Head of caudate nucleus (tissue), 42 donors: Measurements from ENCODE around the gene TMSB10.
"Not testable (repeated sequence)": the region's sequence is repeated elsewhere in the genome, so short reads cannot be mapped to it uniquely, and the experiment has no call there.

Experiments used
- DNase-seq, 42 donors: peaks; one replicate each; pipeline versions ENCODE4 v3.0.0 to v3.0.0-alpha.2; 2020 to 2021; ENCODE audit warnings: mixed read lengths in 7 of 42
- intact Hi-C: fragments of 100-400 bp; cut with DNase I; formaldehyde crosslinking; loops from one replicate; pipeline ENCODE4 v1.15.0; 2022

Gene TMSB10

GRCh38 chr2:84919885-84920580, 14.6 kb downstream of the TMSB10 start:
- intact Hi-C loops, result no loop called here

GRCh38 chr2:84923009-84923408, 17.6 kb downstream of the TMSB10 start:
- intact Hi-C loops, result no loop called here
- no peak for DNase-seq

More at GRCh38 chr2:84919885-84920580, 14.6 kb downstream of the TMSB10 start:
- peak in 41 of 42 donors; percentile 35 to 92 (median 70) for DNase-seq

GRCh38 chr2:84924173-84925106, 19.0 kb downstream of the TMSB10 start:
- DNase-seq, result peak in 5 of 42 donors; percentile 17 to 46 (median 37)
- intact Hi-C loops, result loop anchor here (5.0 kb wide), 1 partner anchor 373 kb away; no protein-coding TSS in a partner anchor

- intact Hi-C loops, result loop anchor here (5.0 kb wide), 1 partner anchor 372 kb away; no protein-coding TSS in a partner anchor
- DNase-seq, result no peak
These were observed 19.9 kb downstream of the TMSB10 start for GRCh38 chr2:84925336-84925723.

GRCh38 chr2:84925724-84926376, 20.4 kb downstream of the TMSB10 start:
- intact Hi-C loops, result loop anchor here (5.0 kb wide), 1 partner anchor 371 kb away; no protein-coding TSS in a partner anchor
- peak; percentile 91 to 99 (median 96) for DNase-seq

GRCh38 chr2:84927275-84927627, 21.8 kb downstream of the TMSB10 start:
- intact Hi-C loops, result loop anchor here (5.0 kb wide), 1 partner anchor 370 kb away; no protein-coding TSS in a partner anchor
- no peak for DNase-seq

GRCh38 chr2:84931384-84931821, 25.9 kb downstream of the TMSB10 start:
- intact Hi-C loops, result no loop called here

GRCh38 chr2:84938194-84938879, 32.9 kb downstream of the TMSB10 start:
- intact Hi-C loops, result no loop called here

More at GRCh38 chr2:84931384-84931821, 25.9 kb downstream of the TMSB10 start:
- no peak for DNase-seq

GRCh38 chr2:84939426-84940087, 34.1 kb downstream of the TMSB10 start:
- no peak for DNase-seq
- intact Hi-C loops, result no loop called here

More at GRCh38 chr2:84938194-84938879, 32.9 kb downstream of the TMSB10 start:
- DNase-seq, result no peak

- intact Hi-C loops, result no loop called here
These were observed 34.6 kb downstream of the TMSB10 start for GRCh38 chr2:84940088-84940470.

GRCh38 chr2:84940831-84941412, 35.5 kb downstream of the TMSB10 start:
- intact Hi-C loops, result no loop called here

More at GRCh38 chr2:84940088-84940470, 34.6 kb downstream of the TMSB10 start:
- DNase-seq, result no peak

GRCh38 chr2:84942166-84942565, 36.7 kb downstream of the TMSB10 start:
- intact Hi-C loops, result no loop called here
- no peak for DNase-seq

More at GRCh38 chr2:84940831-84941412, 35.5 kb downstream of the TMSB10 start:
- no peak for DNase-seq

GRCh38 chr2:84942964-84943421, 37.5 kb downstream of the TMSB10 start:
- intact Hi-C loops, result no loop called here
- no peak for DNase-seq

GRCh38 chr2:84944295-84944909, 38.9 kb downstream of the TMSB10 start:
- DNase-seq, result no peak
- intact Hi-C loops, result no loop called here

- DNase-seq, intact Hi-C loops: not testable (repeated sequence)
These were observed 40.4 kb downstream of the TMSB10 start for GRCh38 chr2:84945838-84946203.

- peak in 24 of 42 donors; percentile 13 to 69 (median 32) for DNase-seq
- intact Hi-C loops, result no loop called here
These were observed 41.0 kb downstream of the TMSB10 start for GRCh38 chr2:84946204-84947009.
